ENCODE results near the gene DOHH.
"Not testable (repeated sequence)": the region's sequence is repeated elsewhere in the genome, so short reads cannot be mapped to it uniquely, and the experiment has no call there.

Gene DOHH

DNA sequence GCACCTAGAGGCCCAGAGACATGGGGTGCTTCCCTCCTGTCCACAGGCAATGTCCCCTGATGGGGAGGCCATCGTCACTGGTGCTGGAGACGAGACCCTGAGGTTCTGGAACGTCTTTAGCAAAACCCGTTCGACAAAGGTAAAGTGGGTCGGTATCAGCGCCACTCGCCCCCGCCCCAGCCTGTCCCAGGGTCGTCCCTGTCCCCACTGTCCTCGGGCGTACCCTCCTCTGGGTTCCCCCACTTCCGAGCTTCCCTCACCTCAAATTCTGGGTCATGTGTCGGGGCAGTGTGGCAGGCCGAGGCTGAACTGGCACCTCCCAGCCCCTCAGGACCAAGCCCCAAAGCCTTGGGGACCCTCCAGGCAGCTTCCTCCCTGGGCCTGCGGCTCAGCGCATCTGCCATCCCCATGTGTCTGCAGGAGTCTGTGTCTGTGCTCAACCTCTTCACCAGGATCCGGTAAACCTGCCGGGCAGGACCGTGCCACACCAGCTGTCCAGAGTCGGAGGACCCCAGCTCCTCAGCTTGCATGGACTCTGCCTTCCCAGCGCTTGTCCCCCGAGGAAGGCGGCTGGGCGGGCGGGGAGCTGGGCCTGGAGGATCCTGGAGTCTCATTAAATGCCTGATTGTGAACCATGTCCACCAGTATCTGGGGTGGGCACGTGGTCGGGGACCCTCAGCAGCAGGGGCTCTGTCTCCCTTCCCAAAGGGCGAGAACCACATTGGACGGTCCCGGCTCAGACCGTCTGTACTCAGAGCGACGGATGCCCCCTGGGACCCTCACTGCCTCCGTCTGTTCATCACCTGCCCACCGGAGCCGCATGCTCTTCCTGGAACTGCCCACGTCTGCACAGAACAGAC lies 34.1 kb upstream of the DOHH start:
- DNase-seq = no peak

DNA sequence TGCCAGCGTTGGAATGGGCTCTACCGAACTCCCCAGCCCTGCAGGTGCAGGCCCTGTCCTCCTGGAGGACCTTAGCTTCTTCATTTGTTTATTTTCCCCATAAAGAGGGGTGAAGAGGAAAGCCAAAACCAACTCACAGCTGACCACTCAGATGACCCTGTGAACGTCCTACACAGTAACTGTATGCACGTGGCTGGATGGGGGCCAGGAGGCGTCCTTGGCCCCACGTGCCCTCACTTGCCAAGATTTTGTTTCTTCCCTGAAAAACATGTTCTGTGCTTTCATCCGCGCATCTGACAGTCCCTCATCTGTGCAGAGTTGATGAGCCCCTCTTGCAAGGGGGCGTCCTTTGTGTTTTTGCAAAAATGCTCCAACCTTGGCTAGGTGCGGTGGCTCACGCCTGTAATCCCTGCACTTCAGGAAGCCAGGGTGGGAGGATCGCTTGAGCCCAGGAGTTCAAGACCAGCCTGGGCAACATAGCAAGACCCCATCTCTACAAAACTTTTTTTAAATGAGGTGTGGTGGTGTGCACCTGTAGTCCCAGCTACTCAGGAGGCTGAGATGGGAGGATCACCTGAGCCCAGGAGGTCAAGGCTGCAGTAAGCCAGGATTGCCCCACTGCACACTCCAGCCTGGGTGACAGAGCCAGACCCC lies 33.2 kb upstream of the DOHH start:
- DNase-seq = no peak

DNA sequence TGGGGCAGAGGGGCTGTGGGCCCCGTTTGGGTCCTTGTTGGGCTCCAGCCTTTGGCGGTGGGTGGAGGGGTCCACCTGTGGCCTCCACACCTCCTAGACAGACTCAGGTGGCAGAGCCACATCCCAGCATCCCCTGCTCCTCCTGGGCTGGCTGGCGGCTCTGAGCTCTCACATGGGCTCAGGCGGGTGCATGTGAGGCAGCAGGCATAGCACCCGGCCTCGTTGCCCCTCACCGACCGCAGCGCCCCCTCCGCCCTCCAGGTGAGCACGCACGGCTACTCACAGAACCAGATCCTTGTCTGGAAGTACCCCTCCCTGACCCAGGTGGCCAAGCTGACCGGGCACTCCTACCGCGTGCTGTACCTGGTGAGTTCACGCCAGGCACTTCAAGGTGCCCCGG lies 32.6 kb upstream of the DOHH start:
- DNase-seq = no peak

DNA sequence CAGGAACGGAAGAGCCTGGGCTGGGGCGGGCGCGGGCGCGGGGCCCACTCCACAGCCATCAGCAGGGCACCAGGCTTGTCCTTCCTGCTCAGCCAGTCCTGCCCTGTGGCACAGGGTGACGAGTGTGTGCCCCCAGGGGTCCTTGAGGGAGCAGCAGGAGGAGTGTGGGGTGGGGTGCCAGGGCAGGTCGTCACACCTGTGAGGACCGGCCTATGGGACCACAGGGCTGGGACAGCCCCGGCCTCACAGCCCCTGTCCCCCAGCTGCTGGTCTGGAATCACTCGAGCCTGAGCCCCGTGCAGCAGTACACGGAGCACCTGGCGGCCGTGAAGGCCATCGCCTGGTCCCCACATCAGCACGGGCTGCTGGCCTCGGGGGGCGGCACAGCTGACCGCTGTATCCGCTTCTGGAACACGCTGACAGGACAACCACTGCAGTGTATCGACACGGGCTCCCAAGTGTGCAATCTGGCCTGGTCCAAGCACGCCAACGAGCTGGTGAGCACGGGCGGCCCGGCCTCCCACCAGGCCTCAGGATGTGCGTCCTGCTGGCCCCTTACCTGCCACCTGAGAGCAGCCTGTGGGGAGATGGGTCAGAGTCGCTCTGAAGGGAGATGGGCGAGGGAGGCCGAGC lies 31.8 kb upstream of the DOHH start:
- no peak for DNase-seq

DNA sequence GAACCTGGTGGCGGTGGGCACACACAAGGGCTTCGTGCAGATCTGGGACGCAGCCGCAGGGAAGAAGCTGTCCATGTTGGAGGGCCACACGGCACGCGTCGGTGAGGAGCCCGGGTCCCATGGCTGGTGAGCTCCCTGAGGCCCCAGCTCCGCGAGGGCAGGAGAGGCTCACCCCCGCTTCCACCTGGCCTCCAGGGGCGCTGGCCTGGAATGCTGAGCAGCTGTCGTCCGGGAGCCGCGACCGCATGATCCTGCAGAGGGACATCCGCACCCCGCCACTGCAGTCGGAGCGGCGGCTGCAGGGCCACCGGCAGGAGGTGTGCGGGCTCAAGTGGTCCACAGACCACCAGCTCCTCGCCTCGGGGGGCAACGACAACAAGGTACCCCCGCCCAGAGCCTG lies 31.2 kb upstream of the DOHH start:
- DNase-seq = no peak

DNA sequence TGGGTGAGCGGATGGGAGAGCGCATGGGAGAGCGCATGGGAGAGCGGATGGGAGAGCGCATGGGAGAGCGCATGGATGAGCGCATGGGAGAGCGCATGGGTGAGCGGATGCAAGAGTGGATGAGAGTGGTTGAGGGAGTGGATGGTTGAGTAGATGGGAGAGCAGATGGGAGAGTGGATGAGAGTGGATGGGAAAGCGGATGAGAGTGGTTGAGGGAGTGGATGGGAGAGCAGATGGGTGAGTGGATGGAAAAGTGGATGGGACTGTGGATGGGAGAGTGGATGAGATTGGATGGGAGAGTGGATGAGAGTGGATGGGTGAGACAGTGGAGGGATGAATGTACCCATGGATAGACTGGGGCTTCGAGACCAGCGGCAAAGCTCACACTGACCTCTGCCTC lies 29.9 kb upstream of the DOHH start:
- no peak for DNase-seq

DNA sequence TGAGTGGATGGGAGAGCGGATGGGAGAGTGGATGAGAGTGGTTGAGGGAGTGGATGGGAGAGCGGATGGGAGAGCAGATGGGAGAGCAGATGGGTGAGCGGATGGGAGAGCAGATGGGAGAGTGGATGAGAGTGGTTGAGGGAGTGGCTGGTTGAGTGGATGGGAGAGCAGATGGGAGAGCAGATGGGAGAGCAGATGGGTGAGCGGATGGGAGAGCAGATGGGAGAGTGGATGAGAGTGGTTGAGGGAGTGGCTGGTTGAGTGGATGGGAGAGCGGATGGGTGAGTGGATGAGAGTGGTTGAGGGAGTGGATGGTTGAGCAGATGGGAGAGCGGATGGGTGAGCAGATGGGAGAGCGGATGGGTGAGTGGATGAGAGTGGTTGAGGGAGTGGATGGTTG lies 28.8 kb upstream of the DOHH start:
- not testable (repeated sequence) for DNase-seq

DNA sequence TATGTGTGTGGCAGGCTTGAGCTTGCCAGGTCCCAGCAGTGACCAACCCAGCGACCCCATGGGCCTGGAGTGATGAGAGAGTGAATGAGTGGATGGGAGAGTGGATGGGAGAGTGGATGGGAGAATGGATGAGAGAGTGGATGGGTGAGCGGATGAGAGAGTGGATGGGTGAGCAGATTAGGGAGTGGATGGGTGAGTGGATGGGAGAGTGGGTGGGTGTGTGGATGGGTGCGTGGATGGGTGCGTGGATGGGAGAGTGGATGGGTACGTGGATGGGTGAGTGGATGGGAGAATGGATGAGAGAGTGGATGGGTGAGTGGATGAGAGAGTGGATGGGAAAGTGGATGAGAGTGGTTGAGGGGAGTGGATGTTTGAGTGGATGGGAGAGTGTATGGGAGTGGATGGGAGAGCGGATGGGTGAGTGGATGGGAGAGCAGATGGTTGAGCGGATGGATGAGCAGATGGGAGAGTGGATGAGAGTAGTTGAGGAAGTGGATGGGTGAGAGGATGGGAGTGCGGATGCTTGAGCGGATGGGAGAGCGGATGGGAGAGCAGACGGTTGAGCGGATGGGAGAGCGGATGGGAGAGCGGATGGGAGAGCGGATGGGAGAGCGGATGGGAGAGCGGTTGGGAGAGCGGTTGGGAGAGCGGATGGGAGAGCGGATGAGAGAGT lies 28.2 kb upstream of the DOHH start:
- DNase-seq = no peak

DNA sequence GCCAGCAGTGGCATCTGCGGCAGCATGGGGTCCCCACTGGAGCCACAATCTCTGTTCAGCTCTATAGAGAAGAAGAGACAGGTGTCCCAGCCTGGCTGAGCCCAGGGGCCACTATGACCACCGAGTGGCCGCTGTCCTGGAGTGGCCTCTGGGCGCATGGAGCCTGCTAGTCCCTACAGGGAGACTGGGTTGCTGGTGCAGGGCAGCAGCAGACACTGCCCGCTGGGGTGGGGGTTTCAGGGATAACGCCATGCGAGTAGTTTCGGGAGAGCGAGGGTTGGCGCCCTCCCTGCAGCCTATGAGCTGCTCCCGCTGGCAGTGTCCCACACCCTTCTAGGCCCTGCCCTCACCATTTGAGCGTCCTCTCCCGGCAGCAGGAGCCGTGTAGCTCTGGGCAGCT lies 27.6 kb upstream of the DOHH start:
- no peak for DNase-seq

DNA sequence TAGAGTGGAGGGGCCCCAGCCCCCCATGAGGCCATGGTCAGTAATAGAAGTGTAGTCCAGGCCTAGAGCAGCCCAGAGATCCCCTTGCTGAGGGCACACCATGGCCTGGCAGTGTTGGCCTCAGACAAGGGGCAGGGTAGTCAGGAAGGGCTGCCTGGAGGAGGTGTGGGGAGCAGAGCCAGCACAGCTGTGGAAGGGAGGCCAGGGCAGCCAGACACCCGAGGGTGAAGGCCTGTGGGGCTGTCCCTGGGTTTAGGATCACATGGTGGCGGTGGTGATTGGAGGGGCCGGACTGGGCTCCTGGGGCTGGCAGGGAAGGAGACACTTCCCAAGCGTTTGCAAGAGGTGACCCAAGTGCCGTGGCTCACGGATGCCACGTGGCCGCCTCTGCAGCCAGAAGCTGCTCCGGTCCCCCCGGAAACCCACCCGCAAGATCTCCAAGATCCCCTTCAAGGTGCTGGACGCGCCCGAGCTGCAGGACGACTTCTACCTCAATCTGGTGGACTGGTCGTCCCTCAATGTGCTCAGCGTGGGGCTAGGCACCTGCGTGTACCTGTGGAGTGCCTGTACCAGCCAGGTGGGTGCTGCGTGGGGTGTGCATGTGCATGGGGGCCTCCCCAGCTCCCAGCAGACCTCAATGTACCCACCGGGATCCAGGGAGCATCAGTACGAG lies 26.9 kb upstream of the DOHH start:
- no peak for DNase-seq

DNA sequence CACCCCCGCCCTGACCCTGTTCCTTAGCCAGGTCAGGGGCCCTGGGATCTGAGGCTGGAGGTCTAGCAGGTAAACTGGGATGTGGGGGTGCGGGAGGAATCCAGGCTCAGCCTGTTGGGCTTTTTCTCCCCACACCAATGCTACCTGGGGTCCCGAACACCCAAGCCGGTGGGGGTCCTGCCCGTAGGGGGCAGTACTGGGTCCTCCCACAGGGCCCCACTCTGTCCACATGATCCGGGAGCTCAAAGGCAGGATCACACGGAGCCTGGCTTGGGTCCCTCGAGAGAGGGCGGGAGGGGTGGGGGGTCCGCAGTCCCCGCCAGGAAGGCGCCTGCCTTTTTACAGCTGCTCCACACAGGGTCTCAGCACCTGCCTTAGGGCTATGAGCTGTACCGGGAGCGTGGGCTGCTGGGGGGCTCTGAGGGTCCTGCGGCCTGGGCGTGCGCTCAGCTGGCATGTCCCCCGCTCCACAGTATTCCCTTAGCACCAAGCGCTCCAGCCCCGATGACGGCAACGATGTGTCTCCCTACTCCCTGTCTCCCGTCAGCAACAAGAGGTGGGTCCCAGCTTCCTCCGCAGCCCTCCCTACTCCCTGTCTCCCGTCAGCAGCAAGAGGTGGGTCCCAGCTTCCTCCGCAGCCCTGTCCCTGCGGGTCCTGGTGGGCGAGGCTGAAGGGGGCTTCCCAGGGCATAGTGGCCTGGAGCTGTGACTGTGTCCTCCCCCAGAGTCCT lies 26.2 kb upstream of the DOHH start:
- DNase-seq = no peak

DNA sequence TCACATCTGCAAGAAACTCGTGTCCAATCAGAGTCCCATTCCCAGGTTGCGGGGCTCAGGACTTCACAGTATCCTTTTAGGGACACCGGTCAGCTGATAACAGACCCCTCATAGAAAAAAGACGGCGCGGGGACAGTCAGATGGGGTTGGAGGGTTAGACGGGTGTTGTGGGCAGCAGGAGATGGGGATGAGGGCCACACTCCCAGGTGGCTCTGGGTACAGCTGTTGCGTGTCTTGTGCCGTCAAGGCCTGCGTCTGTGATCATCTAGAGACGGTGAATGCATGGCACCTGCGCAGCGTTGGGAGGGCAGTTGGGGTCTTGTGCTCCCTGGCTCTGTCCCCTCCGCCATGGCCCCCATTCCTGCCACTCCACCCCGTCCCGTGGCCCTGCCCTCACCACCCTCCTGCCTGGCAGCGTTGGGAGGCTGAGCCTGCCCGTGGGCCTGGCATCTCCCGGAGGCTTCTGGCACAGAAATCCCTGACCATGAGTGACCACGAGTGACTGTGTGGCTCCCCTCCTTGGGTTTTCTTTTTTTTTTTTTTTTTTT lies 24.5 kb upstream of the DOHH start:
- DNase-seq = no peak

DNA sequence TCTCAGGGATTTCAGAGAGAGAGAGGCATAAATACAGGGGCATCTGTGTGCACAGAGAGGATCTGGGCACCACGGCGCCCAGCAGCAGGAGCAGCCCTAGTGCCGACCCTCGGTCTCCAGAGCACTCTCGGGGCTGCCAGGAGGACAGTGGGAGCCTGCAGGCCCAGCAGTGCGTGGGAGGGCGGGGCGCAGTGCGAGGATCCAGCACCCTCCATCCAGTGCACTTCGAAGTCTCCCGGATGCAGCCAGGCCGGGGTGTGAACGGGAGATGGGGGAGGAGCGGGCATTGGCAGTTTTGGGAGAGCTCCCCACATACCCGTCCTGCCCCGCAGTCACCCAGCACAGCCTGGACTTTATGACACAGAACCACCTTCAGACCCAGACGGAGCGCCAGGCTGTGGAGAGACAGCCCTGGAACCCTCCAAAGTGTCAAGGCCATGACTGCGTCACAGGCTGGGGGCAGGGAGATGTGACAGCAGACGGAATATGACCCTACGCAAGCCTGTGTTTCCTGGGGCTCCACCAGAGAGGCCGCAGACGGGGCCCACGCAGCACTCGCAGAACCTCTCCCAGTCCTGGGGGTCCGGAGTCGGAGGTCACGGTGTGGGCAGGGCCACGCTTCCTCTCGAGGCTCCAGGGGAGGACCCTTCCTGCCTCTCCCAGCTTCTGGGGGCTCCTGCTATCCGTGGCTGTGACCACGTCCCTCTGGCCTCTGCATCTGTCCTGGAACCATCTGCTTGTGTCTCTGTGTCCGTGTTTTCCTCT lies 23.8 kb upstream of the DOHH start:
- DNase-seq = no peak

DNA sequence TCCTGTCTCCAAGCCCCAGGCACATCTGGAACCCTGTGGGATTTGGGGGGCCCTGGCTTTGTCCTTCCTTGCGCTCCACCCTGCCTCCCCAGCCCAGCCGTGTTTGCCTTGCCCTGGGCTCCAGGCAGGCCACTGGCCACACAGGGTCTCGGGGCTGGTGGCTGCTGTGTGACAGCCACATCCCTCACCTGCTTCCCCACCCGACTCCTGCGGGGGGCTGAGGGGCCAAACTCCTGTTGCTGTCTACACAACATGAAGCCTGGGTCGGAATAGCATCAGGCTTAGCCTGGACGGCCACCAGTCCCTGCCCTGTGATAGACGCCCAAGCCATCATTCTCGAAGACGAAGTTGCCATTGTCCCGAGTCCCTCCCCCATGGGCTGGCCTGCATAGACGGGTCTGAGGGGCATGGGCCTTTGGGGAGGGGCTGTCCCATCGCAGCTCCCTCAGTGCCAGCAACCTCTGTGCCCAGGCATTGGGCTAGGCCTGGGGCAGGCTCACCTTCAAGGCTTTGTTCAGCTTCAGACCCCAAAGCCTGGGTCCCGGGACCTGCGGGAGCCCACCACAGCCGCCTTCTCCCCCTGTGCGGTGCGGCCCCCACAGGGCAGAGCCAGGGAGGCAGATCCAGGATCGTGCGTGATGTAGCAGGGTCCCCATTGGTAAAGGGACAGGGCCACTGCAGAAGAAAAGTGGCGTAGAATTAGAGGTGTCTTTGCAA lies 23.0 kb upstream of the DOHH start:
- no peak for DNase-seq

DNA sequence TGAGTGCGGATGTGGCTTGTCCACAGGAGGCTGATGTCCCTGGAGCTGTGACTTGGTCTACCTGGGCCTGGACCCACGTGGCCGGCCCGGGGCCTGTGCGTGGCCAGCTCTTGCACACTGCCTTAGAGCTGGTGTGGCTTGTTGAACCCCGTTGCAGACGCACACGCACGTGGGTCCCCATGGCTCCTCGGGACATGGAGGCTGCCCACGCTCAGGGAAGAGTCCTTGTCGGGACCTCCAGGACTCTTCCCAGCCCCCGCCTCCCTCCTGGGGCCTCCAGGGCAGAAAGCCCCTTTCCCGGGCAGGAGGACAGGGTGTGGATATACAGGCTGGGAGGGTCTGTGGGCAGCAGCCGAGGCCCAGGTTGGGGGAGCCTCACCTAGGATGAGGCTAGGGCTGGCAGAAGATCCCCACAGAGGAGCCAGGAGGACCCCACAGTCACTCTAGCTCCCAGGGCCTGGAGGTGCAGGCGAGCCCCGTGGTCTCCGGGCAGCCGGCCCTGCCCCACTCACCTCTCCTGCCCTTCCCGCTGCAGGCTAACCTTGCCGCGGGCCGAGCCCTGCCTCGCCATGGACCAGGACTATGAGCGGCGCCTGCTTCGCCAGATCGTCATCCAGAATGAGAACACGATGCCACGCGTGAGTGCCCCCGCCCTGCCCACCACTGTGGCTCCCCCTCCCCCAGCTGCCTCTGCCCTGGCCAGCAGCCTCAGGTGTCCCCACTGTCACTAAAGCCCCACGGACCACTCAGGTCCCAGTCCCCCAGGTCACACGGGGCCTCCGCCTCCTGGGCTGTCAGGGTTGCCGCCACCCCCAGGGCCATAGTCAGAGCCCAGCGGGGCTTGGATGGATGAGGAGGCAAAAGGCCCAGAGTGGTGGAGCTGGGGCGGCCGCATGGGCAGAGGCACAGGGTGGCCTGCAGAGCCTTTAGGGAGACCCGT lies 22.2 kb upstream of the DOHH start:
- no peak for DNase-seq

DNA sequence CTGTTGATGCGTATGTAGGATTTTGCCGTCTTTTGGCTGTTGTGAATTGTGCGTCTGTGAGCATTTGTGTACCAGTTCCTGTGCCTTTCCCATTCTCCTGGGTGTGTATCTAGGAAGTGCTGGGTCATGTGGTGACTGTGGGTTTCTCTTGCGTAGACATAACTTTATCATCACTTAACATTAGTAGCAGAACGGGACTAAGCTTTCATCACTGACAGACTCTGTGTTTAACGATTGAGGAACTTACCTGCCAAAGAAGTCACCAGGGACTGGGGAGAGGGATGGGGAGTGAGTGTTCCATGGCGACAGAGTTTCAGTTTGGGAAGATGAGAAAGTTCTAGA lies 20.6 kb upstream of the DOHH start:
- no peak for DNase-seq

DNA sequence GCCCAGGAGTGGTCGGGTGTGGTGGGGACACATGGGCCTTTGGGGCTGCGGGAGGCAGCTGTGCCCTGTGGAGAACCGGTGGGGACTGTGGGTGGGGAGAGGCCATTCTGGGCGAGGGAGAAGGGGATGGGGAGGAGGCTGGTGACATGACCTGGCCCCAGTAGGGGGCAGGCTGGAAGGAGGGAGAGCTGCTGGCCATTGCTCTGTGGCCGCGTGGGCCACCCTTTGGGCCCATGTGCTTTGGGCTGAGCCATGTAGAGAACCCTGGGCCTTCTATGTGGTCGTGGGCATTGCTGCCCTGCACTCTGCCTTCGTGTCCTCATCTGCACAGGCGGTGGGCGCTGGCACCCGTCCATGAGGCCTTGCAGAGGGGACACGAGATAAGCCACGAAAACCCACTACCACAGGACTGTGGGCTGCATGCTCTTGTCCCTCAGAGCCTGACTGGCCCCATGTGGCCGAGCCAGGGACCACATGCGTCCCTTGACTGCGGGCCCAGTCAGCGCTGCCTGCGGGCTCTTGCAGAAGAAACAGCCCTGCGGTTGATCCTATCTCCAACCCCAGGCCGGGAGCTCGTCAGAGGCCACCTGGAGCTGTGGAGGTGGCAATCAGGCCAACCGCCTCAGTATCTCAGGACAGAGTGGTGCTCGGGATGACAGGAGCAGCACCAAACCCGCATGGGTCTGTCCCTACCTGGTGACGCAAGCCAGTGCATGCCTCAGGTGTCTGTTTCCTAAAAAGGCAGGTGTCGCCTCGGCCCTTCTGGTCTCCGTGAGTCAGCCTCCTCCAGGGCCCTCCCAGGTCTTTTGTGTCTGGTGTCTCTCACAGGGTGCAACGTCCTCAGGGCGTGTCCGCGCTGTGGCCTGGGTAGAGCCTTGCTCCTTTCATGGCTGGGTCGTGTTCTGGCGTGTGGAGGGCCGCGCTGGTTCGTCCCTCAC lies 20.0 kb upstream of the DOHH start:
- DNase-seq = no peak

DNA sequence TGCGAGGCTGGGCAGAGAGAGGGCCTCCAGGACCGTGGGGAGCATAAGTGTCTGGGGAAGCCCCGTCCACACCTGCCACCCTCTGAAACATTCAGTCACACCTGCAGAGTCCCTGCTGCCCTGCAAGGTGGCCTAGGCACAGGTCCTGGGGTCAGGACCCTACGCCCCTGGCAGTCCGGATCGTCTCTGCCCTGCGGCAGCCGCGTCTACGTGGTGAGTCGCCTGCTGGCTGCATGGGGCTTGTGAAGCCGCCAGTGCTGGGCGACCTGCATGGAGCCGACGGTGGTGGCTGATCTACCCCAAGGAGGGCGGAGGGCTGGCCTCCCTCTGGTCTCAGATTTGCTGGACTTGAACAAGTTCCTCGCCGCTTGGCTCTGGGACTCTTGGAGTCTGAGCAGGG lies 18.7 kb upstream of the DOHH start:
- DNase-seq = no peak
